ENCODE results near the gene MRPL24. TPM values are rescaled to one million over a fixed set of nuclear protein-coding genes. Genes with fewer than 3 reads are reported as not detected.
"Not testable (repeated sequence)": the region's sequence is repeated elsewhere in the genome, so short reads cannot be mapped to it uniquely, and the experiment has no call there.

MRPL24 gene
- polyA plus RNA-seq, 1 donor, result 62.5 TPM

- DNase-seq, result no peak
Measured at GRCh38 chr1:156766298-156767100, 25.6 kb upstream of the MRPL24 start.

DNA sequence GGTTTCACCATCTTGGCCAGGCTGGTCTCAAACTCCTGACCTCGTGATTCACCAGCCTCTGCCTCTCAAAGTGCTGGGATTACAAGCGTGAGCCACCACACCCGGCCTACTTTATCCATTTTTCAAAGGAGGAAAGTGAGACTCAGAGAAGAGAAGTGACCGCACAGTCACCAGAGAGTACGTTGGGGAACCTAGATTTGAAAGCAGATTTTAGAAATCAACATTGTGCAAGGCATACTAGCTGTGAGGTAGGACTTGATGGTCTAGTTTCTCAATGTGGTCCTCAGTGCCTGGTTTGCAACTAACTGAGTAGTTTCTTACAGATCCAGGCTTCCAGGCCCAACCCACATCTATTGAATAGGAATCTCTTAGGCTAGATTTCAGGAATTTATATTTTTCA is 24.8 kb upstream of the MRPL24 start:
- DNase-seq, result no peak

GRCh38 chr1:156765136-156765535 is 24.2 kb upstream of the MRPL24 start:
- not testable (repeated sequence) for DNase-seq

DNA sequence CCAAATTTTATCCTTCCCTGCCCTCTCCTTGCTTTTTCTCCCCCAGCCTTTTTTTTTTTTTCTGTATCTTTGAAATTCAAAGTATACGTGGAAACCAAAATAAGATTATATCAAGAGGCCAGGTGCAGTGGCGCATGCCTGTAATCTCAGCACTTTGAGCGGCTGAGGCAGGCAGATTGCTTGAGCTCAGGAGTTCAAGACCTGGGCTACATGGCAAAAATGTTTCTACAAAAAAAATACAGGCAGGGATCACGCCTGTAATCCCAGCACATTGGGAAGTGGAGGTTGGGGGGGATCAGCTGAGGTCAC is 19.9 kb upstream of the MRPL24 start:
- no peak for DNase-seq

GRCh38 chr1:156760092-156760795 is 19.4 kb upstream of the MRPL24 start:
- DNase-seq, result no peak

DNA sequence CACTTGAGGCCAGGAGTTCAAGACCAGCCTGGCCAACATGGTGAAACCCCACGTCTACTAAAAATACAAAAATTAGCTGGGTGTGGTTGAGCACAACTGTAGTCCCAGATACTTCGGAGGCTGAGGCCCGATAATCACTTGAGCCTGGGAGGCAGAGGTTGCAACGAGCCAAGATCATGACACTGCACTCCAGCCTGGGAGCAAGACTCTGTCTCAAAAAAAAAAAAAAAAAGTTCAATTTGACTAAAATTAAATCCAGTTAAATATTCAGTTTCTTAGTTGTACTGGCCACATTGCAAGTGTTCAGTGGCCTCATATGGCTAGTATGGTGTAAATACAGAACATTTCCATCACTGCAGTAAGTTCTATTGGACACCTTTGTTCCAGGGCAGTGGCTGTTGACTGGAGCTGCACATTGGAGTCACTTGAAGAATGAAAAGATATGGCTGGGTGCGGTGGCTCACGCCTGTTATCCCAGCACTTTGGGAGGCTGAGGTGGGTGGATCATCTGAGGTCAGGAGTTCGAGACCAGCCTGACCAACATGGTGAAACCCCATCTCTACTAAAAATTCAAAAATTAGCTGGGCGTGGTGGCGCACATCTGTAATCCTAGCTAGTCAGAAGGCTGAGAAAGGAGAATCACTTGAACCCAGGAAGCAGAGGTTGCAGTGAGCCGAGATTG is 16.8 kb upstream of the MRPL24 start:
- not testable (repeated sequence) for DNase-seq

DNA sequence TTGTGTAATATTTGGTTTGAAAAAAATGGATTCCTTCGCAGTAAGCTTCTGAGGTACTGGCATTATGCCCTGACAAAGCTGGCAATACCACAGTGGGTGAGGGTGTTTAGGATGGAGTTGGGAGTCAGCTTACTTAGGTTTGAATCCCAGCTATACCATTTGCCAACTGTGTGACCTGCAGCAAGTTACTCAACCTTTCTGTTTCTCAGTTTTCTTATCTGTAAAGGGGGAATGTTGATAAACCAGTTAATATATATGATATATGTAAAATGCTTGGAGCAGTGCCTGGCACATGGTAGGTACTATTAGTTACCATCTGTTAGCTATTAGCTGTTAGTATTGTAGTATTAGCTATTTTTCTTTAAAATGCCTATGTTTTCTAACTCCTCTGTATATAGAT is 15.5 kb upstream of the MRPL24 start:
- no peak for DNase-seq

DNA sequence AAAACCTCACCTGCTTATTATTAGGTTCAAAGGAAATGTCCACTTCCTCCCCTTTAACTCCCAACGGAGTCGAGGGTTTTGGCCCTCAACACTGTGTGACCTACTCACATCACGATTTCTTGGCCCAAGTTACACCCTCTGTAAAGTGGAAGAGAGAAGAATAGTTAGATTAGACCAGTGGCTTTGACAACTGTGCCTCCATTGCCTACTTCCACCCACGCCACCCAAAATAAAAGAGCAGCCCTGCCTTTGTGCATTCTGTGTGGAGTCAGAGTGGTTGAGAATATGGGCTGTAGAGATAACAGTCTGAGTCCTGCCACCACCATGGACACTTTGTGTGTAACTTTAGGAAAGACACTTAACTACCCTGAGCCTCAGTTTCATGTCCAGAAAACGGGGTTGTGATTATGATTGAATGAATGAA is 14.7 kb upstream of the MRPL24 start:
- no peak for DNase-seq

GRCh38 chr1:156754219-156754618 is 13.3 kb upstream of the MRPL24 start:
- no peak for DNase-seq

DNA sequence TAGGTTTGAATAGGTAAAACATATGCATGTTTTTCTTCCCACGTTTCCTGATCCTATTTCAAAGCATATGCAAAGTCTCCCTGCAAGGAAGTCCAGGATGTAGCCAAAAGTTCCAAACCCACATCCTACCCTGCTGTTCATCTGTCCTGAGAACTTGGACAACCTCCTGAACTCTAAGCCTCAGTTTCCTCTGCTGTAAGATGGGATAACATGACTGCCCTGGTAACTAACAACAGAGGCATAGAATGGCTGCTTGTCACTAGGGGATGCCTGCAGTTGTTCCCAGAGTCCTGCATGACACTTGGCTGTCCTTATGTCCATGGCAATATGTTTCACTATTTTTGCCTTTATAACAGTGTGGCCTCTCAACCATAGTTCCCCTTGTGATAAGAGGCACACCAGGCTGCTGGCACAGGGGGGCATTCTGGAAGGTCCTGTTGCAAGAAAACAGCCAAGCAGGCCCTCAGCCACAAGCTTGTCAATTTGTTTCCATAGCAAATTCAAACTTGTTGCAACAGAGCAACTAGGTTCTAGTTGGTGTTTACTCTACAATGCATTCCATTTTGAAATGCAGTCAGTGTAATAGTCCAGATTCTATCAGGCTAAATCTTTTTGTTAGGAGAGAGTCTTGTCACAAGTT is 12.1 kb upstream of the MRPL24 start:
- DNase-seq, result no peak

DNA sequence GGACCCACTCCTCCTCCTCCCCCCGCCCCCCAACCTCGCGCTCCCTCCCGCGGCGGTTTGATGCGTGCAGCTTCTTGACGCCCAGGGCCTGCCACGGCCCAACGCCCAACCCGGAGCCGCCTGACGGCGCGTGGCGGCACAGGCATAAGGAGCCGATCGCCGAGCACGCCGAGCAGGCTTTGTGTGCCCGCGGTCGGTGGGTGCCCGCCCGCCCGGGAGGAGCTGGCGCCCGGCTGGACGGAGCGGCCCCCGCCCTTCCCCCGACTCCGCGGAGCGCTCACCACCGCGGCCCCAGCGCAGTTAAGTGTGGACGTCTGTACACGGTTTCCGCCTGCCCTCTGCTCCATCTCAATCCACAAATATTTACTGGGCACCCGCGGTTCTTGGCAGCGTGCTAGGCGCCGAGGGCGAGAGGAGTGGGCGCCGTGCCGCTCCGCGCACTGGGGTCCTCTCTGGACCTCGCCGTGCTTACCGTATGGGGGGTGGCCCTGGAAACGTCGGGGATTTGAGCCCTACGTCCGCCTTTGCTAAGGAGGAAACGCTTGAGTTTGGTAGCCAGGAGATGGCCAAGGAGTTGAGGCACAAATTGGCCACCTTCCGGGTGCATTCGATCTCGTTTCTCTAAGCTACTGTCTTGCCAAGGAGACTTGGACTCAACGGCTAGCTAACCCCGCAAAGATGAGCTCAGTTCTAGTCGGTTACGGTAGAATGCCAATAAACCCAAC is 11.0 kb upstream of the MRPL24 start:
- peak; percentile 96 for DNase-seq

DNA sequence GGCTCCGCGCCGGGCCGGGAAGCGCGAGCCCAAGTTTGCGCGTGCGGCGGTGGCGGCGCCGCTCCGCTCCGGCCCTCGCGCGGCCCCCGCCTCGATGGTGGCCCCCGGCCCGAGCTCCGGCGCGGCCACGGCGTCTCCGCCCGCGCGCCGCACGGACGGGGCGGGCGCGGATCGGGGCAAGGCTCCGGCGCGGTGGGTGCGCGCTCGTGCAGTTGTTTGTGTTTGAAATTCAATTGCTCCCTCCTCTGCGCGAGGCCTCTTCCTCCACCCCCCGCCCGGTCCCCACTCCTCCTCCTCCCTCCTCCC is 10.5 kb upstream of the MRPL24 start, which contains the start of gene HDGF:
HDGF (minus strand) TSS at position 225 of the 306 bp plus-strand sequence. CDS start 246 bp downstream, outside the sequence.
- no peak for DNase-seq

- DNase-seq, result no peak
Measured at GRCh38 chr1:156750711-156751450, 10.0 kb upstream of the MRPL24 start.

GRCh38 chr1:156750191-156750672 is 9.3 kb upstream of the MRPL24 start:
- DNase-seq, result no peak

DNA sequence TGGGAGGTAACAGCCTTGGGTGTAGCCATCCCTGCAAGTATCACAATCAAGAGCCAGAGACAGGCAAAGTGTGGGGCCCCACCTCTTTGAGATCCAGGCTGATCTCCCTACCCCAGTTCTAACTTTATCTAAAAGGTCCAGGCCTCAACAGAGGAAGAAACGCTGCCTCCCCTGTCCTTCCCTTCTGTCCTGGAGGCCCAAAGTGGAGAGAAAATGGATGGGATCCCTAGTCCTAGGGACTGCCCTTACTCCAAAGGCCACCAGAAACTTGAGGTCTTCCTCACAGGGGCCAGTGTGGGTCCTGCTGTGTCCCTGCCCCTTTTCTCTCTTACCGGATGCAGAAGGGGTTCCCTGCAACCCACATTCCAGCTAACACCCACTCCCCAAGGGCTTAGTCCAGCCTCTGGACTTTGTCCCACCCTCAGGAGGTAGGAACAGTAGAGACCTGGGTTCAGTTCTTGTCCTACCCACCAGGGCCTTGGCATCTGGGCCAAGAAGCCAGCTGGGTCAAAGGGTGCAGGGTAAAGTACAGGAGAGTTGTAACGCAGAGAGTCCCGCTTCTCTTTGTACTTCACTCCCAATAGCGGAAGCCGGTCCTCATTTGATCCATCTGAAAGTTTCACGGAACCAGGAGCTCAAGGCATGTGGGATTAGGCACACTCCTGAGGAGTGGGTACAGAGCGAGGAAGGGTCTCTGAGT is 8.7 kb upstream of the MRPL24 start:
- no peak for DNase-seq

DNA sequence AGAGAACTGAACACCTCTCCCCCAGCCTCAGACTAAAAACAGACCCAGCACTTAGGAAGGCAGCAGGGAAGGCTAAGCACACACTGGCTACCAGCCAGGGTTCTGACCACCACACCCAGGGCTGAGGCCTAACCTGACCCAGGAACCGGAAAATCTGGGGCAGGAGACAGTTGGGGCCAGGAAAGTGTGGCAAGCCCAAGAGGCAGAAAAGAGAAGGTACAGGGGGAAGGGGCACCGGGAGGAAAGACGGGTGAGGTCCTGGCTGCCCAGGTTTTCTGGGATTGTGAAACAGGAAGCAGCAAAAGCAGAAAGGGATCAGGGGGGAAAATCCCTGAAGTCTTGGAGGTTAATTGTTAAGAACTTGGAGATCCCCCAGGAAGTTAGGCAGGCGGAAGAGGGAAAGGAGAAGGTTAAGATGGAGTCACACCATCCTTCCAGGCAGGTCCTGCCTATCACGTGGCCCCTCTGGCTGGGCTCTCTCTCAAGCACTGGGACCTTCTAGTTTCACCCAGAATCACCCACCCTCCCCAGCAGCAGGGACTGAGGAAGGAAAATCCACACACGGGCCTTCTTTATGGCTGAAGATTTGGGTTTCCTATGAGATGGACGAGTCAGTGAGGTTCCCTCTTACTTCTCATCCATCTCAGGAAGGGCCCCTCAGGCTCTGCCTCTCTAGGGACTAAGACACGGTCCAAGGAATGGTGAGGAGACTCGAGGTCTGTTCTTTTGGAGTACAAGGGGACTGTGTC is 8.0 kb upstream of the MRPL24 start:
- DNase-seq, result no peak

- no peak for DNase-seq
Measured at GRCh38 chr1:156747742-156748669, 7.1 kb upstream of the MRPL24 start.
